ENCODE data around the gene SERPINA9. TPM values are rescaled to one million over a fixed set of nuclear protein-coding genes. Genes with fewer than 3 reads are reported as not detected.

SERPINA9 gene, protein sequence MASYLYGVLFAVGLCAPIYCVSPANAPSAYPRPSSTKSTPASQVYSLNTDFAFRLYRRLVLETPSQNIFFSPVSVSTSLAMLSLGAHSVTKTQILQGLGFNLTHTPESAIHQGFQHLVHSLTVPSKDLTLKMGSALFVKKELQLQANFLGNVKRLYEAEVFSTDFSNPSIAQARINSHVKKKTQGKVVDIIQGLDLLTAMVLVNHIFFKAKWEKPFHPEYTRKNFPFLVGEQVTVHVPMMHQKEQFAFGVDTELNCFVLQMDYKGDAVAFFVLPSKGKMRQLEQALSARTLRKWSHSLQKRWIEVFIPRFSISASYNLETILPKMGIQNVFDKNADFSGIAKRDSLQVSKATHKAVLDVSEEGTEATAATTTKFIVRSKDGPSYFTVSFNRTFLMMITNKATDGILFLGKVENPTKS
- total RNA-seq (2014; rRNA removed; shearing (Covaris generic)) = not detected in 2 replicates

DNA sequence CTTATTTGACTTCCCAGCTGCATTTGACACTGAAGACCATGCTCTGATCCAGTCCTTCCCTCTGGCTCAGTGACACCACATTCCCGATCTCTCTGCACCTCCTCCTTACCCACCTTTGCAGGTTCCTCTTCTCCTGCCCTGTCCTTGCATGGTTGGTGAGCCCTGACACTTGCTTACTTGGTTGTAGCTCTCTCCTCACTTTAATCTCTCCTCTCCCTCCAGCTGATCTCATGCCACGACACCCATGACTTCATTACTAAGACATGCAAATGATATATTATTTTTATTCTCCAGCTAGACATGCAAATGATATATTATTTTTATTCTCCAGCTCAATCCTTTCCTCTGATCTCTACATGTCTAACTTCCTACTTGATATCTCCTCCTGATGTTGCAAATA is at the start of gene SERPINA9:
TSS of gene SERPINA9 (minus strand) at position 175 of the 400 bp plus-strand sequence. CDS start 6,357 bp downstream, outside the sequence.

DNA sequence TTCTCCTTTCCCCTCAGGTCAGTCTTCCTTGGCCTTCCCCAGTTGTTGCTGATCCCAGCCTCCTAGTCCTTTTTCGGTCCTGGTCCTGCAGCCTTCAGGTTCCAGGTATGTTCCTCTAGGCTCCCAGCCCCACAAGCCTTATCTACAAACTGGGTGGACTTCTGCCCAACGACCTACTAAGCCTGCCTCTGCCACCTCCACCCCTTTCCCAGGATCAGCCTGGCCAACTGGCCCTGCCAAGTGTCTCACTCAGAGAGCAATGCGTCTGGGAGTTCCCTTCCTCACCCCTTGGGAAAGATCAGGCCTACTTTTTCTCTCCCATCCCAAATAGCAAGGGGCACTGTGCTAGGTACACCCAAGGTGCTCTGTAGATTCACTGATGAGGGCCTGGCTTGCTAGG is 33.4 kb upstream of the SERPINA9 start, which contains the start of gene SERPINA12:
TSS of gene SERPINA12 (minus strand) at position 114 of the 400 bp plus-strand sequence. CDS start 11,072 bp downstream, outside the sequence.

Other genes with a start within 250 kb of the SERPINA9 start
- gene SERPINA10, start 182.9 kb downstream of the SERPINA9 start, total RNA-seq (2014; rRNA removed; shearing (Covaris generic)) = not detected in 2 replicates
- 0.26 and 0.32 TPM in 2 replicates for gene SERPINA6, start 152.9 kb downstream of the SERPINA9 start, total RNA-seq (2014; rRNA removed; shearing (Covaris generic))
- gene SERPINA2, start 109.5 kb downstream of the SERPINA9 start, total RNA-seq (2014; rRNA removed; shearing (Covaris generic)) = not detected in 2 replicates
- 3.0 and 4.0 TPM in 2 replicates for gene SERPINA1, start 87.6 kb downstream of the SERPINA9 start, total RNA-seq (2014; rRNA removed; shearing (Covaris generic))
- not detected in 2 replicates for gene SERPINA11, start 23.4 kb downstream of the SERPINA9 start, total RNA-seq (2014; rRNA removed; shearing (Covaris generic))
- gene SERPINA12, start 33.3 kb upstream of the SERPINA9 start, total RNA-seq (2014; rRNA removed; shearing (Covaris generic)) = not detected in 2 replicates
- gene SERPINA4, start 85.2 kb upstream of the SERPINA9 start, total RNA-seq (2014; rRNA removed; shearing (Covaris generic)) = not detected in 2 replicates
- 11.8 and 14.3 TPM in 2 replicates for gene SERPINA5, start 105.2 kb upstream of the SERPINA9 start, total RNA-seq (2014; rRNA removed; shearing (Covaris generic))
- 357 and 360 TPM in 2 replicates for gene SERPINA3, start 136.2 kb upstream of the SERPINA9 start, total RNA-seq (2014; rRNA removed; shearing (Covaris generic))